ENCODE measurements around the gene ILF2. TPM values are rescaled to one million over a fixed set of nuclear protein-coding genes. Genes with fewer than 3 reads are reported as not detected.

The ILF2 gene
- total RNA-seq, 1 donor from 2014 or later: 85.4 TPM

- Histone ChIP-seq H3K9me3 (no peaks in the 10 kb centered on the region), H3K4me1 (peaks cover 24% of the 10 kb centered on the region), H3K27ac (no peak overlapping the region), H3K4me3 (no peak overlapping the region), H3K36me3 (no peaks in the 10 kb centered on the region), H3K27me3 (no peaks in the 10 kb centered on the region)
- no peak for DNase-seq (ENCODE audit: extremely low spot score in 2 of 2)
- TF ChIP-seq, protein P1, sequence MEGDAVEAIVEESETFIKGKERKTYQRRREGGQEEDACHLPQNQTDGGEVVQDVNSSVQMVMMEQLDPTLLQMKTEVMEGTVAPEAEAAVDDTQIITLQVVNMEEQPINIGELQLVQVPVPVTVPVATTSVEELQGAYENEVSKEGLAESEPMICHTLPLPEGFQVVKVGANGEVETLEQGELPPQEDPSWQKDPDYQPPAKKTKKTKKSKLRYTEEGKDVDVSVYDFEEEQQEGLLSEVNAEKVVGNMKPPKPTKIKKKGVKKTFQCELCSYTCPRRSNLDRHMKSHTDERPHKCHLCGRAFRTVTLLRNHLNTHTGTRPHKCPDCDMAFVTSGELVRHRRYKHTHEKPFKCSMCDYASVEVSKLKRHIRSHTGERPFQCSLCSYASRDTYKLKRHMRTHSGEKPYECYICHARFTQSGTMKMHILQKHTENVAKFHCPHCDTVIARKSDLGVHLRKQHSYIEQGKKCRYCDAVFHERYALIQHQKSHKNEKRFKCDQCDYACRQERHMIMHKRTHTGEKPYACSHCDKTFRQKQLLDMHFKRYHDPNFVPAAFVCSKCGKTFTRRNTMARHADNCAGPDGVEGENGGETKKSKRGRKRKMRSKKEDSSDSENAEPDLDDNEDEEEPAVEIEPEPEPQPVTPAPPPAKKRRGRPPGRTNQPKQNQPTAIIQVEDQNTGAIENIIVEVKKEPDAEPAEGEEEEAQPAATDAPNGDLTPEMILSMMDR (IDR thresholded peaks at IDR 0.05): no peak
- TF ChIP-seq POLR2A (IDR thresholded peaks at IDR 0.05): no peak
- no peak for TF ChIP-seq POLR2AphosphoS5 (IDR thresholded peaks at IDR 0.05; ENCODE audit: insufficient read depth in 1 of 2, low read depth in 1 of 2)
- intact Hi-C loops (cut with DNase I): no loop called here
Measured at GRCh38 chr1:153699768-153700167, 29.0 kb upstream of the ILF2 start.

- Histone ChIP-seq H3K27me3 (no peaks in the 10 kb centered on the region), H3K9me3 (no peaks in the 10 kb centered on the region), H3K36me3 (no peaks in the 10 kb centered on the region), H3K27ac (peak overlapping the region; percentile 88), H3K4me1 (peaks cover 24% of the 10 kb centered on the region), H3K4me3 (no peak overlapping the region)
- DNase-seq (ENCODE audit: extremely low spot score in 2 of 2): no peak
- TF ChIP-seq POLR2A (IDR thresholded peaks at IDR 0.05): no peak
- TF ChIP-seq, protein P1 (IDR thresholded peaks at IDR 0.05): no peak
- no peak for TF ChIP-seq POLR2AphosphoS5 (IDR thresholded peaks at IDR 0.05; ENCODE audit: insufficient read depth in 1 of 2, low read depth in 1 of 2)
- intact Hi-C loops (cut with DNase I): no loop called here
Measured at GRCh38 chr1:153698923-153699714, 28.3 kb upstream of the ILF2 start.

GRCh38 chr1:153698020-153698922 lies 27.5 kb upstream of the ILF2 start:
- intact Hi-C loops (cut with DNase I): no loop called here
- TF ChIP-seq, protein P1 (IDR thresholded peaks at IDR 0.05): no peak
- TF ChIP-seq POLR2A (IDR thresholded peaks at IDR 0.05) (no peak), POLR2AphosphoS5 (IDR thresholded peaks at IDR 0.05; ENCODE audit: insufficient read depth in 1 of 2, low read depth in 1 of 2) (peak in 1 of 2 donors; percentile 31)
- Histone ChIP-seq H3K4me1 (peaks cover 24% of the 10 kb centered on the region), H3K27ac (peak overlapping the region; percentile 88), H3K9me3 (no peaks in the 10 kb centered on the region), H3K27me3 (no peaks in the 10 kb centered on the region), H3K36me3 (no peaks in the 10 kb centered on the region), H3K4me3 (no peak overlapping the region)
- no peak for DNase-seq (ENCODE audit: extremely low spot score in 2 of 2)

DNA sequence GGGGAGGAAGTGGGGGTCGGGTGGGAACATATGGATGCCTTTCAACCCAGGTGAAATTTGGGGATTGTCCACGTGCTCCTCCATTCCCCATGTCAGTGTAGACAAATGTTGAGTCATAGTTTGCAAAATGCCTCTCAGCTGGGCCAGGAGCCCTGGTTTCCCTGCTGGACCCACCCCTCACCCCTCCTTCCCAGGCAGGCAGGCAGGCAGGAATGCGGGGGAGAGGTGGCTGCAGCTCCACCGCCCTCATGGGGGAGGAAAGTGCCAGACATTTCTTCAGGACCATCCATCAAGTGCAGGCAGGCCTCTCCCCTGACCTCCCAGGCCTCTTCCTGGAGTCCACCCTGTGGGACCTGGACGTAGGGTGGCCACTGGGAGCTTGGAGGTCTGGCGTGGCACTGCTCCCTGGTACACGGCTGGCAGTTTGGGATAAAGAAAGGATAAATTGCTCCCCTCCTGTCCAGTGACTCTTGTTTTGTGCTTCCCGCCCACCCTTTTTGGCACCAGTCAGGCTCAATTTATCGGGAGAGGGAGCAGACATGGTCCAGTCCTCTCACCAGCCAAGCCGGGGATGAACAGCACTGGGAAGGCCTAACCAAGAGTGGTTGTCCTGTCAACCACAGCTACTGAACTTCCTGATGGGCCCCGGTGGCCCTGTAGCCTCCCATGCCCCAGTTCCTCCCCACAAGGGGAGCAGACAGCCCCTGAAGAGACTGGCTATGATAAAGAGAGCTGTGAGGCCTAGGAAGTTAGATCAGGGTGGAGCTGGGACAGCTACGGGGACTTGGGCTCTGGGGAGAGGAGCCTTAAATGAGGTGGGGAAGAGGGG lies 26.6 kb upstream of the ILF2 start:
- H3K36me3 ChIP-seq: no peaks in the 10 kb centered on the region
- no peaks in the 10 kb centered on the region for H3K9me3 ChIP-seq
- DNase-seq (ENCODE audit: extremely low spot score in 2 of 2): peak in 1 of 2 donors; percentile 97
- H3K4me1 ChIP-seq: peaks cover 24% of the 10 kb centered on the region
- no peak for TF ChIP-seq POLR2A (IDR thresholded peaks at IDR 0.05)
- TF ChIP-seq, protein P1 (IDR thresholded peaks at IDR 0.05): no peak
- peak in 1 of 2 donors; percentile 82 for TF ChIP-seq POLR2AphosphoS5 (IDR thresholded peaks at IDR 0.05; ENCODE audit: insufficient read depth in 1 of 2, low read depth in 1 of 2)
- no peaks in the 10 kb centered on the region for H3K27me3 ChIP-seq
- intact Hi-C loops (cut with DNase I): no loop called here
- peak overlapping the region; percentile 88 for H3K27ac ChIP-seq
- peak overlapping the region in 1 of 2 donors; percentile 1 for H3K4me3 ChIP-seq
